Posterior cingulate gyrus (tissue), 11 donors: ENCODE measurements around the gene DCXR.
A peak's percentile ranks its signal among the peaks of the same experiment; 100 is the strongest.

Experiments used
- DNase-seq, 10 donors: peaks; one replicate each; pipeline versions ENCODE4 v3.0.0 to v3.0.0-alpha.2; 2020 to 2021; ENCODE audit warnings: mixed read lengths in 3 of 10
- intact Hi-C: fragments of 100-400 bp; cut with DNase I; formaldehyde crosslinking; loops from one replicate; pipeline ENCODE4 v1.15.1; 2023

Gene DCXR

DNA sequence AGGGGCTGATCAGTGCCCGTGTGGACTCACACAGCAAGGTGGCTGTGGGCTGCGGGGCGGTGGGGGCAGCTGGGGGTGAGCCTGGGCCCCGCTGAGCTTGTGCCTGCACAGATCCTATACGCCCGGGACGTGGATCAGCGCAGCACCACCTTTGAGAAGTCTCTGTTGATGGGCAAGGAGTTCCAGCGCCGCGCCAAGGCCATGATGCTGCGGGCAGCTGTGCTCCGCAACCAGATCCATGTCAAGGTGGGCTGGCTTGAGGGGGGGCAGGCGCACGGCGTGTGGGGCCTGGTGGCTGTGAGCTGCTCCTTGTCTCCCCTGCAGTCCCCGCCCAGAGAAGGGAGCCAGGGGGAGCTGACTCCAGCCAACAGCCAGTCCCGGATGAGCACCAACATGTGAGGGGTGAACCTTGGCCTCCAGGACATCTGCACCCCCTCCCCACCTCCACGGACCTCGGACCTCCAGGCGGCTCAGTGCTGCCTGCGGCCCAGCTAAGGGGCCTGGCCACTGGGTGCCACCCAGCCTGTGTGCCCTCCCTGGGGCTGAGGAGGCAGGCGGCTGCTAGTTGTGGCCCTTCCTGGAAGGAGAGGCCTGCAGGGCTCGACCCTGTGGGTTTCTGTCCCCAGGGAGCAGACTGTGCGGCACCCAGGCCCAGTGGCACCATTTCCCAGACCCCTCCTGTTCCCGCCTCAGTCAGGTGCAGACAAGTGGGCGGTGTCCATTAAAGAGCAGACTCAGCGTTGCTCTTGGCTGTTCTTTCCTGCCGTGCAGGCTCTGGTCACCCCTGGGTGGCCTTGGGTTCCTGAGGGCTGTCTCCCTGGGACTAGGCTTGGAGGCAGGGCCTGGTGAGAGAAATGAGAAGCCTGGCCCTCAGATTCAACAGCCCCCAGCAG, 19.5 kb upstream of the DCXR start:
- peak in 1 of 10 donors; percentile 84 for DNase-seq
- intact Hi-C loops, result loop anchor here (5.0 kb wide), 1 partner anchor 40 kb away; the partner anchor contains the start of gene FASN

DNA sequence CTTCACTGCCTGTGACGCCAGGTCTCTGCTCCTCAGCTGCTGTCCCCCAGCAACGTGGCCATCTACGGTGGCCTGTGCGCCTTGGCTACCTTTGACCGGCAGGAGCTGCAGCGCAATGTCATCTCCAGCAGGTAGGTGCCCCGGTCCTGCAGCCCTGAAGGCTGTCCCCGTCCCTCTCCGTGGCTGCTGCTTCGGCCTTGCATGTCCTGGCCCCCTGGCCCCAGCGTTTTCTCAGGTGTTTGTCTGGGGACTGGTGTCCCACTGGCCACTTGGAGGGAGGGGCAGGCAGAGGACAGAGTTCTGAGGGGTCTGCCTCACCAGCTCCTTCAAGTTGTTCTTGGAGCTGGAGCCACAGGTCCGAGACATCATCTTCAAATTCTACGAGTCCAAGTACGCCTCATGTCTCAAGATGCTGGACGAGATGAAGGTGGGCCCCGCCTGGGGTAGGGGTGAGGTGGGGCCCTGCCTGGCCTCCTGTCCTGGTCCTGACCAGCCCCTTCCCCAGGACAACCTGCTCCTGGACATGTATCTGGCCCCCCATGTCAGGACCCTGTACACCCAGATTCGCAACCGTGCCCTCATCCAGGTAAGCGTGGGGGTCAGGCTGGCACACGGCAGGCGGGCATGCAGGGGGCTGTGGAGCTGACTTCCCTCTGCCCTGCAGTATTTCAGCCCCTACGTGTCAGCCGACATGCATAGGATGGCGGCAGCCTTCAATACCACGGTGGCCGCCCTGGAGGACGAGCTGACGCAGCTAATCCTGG, 18.6 kb upstream of the DCXR start:
- intact Hi-C loops, result loop anchor here (5.0 kb wide), 1 partner anchor 41 kb away; the partner anchor contains the start of gene FASN
- no peak for DNase-seq

DNA sequence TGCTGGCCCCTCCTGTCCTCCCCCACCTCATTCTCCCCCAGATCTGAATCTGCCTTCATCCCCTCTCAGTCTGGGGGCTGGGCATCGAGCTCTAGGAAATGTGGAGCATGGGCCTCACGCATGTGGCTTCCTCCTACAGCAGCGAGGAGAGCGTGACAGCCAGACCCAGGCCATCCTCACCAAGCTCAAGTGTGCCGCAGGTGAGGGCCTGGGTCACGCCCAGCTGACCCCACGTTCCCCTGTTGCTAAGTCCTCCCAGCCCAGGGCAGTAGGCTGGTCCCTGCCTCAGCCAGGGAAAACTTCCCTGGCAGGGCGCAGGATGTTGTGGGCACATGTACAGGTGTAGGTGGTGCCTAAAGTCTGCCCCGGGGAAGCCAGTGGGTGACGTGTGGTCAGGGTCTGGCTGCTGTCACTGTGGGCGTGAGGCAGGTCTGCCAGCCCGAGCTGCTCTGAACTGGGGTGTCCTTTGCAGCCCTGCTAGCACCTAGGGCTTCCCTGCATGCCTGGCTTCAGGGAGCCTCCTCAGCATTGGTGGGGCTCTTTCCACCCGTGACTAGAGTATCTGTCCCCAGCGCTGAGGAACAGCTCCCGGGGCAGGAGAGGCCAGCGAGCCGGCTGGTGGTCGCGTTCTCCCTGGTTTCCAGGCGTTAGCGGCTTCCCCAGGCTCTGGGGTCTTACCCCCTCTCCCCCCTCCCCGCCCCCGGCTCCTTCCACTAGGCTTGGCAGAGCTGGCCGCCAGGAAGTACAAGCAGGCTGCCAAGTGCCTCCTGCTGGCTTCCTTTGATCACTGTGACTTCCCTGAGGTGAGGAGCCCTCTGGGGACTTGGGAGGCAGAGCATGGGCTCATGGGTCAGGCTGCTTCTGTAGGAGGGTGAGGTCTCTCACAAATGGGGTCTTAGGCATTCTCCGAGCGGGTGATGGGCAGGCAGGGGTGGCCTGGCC, 17.8 kb upstream of the DCXR start:
- peak in 1 of 10 donors; percentile 40 for DNase-seq
- intact Hi-C loops, result loop anchor here (5.0 kb wide), 1 partner anchor 42 kb away; the partner anchor contains the start of gene FASN

DNA sequence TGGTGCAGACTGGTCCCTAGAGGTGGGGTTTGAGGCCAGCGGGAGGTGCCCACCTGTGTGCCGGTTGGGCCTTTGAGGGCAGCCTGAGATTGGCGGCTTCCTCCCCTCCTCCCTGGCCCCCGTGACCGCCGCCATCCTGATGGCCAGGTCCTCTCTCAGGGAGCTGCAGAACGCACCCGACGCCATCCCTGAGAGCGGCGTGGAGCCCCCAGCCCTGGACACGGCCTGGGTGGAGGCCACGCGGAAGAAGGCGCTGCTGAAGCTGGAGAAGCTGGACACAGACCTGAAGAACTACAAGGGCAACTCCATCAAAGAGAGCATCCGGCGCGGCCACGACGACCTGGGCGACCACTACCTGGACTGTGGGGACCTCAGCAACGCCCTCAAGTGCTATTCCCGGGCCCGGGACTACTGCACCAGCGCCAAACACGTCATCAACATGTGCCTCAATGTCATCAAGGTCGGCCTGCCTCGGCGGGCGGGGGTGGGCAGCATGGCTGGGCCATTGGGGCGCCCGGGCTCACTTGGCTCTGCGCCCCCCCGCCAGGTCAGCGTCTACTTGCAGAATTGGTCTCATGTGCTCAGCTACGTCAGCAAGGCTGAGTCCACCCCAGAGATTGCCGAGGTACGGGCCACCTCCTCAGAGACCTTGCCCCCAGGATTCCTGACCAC, 17.0 kb upstream of the DCXR start:
- DNase-seq, result peak in 1 of 10 donors; percentile 80
- intact Hi-C loops, result loop anchor here (5.0 kb wide), 1 partner anchor 43 kb away; the partner anchor contains the start of gene FASN

DNA sequence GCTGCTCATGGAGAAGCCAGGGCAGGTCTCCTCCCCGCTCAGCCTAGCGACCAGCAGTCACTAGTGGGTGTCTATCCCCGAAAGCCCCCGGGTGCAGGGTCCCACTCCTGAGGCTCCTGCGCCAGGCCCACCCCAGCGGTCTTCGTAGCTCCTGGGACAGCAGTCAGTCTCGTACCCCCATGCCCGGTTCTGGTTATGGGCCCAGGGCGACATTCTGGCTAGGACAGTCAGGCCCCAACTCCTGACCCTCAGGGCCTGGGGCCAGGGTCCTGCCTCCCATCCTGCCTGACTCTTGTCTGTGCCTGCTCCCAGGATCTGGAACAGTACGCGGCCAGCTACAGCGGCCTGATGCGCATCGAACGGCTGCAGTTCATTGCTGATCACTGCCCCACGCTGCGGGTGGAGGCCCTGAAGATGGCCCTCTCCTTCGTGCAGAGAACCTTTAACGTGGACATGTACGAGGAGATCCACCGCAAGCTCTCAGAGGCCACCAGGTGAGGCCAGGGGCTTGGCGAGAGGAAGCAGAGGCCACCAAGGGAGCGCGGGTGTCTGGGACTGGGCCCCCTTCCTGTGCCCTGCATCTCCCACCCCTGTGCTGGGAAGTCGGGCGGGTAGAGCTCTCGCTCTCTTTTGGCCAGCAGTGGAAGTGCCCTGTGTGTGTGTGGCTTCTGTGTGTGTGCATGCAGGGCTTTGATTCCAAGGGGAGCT, 16.2 kb upstream of the DCXR start:
- intact Hi-C loops, result no loop called here
- DNase-seq, result peak in 2 of 10 donors; percentile 65 to 83

DNA sequence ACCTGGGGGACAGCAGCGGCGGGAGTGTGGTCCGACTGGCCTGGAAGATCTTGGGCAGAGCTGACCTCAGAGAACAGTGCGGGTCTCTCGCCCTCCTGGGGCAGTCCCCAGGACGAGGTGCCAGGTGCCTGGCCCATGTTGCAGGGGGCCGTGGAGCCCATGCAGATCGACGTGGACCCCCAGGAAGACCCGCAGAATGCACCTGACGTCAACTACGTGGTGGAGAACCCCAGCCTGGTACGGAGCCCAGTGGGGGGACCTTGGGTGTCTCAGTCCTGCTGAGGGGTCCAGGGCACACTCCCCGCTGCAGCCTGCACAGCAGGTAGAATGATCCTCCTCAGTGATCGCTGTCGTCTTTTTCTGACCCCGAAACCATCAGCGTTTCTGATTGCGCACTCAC, 15.6 kb upstream of the DCXR start:
- intact Hi-C loops, result no loop called here
- DNase-seq, result no peak

DNA sequence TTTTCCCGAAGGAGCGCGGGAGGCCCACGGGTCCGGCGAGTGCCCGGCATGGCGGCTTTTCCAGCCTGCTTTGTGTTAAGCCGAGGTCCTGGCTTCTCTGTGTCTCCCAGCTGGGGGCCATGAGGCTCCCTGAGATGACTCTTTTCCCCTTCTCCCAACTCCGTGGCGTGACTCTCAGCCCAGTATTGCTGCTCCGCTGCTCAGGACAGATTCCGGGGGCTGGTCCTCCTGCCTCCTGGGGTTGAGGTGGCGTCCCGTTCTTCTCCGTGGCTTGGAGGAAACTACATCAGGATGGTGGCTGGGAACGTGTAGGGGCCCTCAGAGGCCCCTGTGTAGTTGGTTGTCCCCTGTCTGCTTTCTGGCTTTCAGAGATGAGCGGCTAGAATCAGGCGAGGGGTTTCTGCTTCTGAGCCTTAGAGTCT, 15.2 kb upstream of the DCXR start:
- DNase-seq, result peak in 1 of 10 donors; percentile 72

DNA sequence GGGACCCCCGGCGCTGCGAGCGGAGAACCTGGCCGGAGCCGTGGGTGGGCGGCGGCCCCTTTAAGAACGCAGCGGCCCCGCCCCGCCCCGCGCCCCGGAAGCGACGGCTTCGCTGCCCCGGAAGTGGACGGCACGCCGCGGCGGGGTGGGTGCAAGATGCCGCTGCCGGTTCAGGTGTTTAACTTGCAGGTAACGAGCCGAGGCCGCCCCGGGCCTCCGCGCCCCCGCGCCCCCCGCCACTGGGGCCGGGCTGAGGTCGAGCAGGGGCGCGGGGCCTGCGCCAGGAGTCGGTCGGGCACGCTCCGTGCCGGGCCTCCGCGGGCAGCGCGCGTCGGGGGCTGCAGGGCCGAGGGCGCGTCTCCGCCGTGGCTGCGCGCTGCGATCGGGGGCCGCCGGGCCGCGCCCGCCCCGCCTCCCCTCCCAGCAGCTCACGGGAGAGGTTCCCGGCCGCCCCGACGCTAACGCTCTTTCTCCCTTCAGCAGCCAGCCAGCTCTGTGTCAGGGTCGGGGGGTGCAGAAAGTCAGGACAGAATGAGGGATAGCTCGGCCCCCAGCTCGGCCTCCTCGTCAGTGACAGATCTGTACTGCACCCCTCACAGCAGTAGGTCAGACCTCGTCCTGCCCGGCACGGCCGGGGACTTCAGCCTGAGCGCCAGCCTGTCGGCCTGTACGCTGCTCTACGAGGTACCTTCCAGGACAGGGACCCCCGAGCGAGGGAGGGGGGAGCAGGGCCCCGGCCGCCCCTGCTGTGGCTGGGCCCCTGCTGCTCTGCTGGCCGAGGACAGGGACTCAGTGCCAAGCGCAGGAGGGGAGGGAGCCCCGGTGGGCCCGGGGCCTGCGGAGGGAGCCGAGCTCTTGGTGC, 14.5 kb upstream of the DCXR start, which contains the start of the genes GPS1 and RFNG:
Gene GPS1, plus strand, starts transcription at position 123 of the 862 bp plus-strand sequence. Its CDS starts 34 bp downstream, at position 157.
Gene RFNG, minus strand, starts transcription at position 36 of the 862 bp plus-strand sequence. CDS start 45 bp downstream, outside the sequence.
- peak; percentile 74 to 98 (median 84) for DNase-seq
- intact Hi-C loops, result loop anchor here (1.0 kb wide), 1 partner anchor 13 kb away; the partner anchor contains the start of gene DUS1L

More for the DNA sequence above, 15.2 kb upstream of the DCXR start:
- intact Hi-C loops, result loop anchor here (1.0 kb wide), 1 partner anchor 13 kb away; the partner anchor contains the start of gene DUS1L

DNA sequence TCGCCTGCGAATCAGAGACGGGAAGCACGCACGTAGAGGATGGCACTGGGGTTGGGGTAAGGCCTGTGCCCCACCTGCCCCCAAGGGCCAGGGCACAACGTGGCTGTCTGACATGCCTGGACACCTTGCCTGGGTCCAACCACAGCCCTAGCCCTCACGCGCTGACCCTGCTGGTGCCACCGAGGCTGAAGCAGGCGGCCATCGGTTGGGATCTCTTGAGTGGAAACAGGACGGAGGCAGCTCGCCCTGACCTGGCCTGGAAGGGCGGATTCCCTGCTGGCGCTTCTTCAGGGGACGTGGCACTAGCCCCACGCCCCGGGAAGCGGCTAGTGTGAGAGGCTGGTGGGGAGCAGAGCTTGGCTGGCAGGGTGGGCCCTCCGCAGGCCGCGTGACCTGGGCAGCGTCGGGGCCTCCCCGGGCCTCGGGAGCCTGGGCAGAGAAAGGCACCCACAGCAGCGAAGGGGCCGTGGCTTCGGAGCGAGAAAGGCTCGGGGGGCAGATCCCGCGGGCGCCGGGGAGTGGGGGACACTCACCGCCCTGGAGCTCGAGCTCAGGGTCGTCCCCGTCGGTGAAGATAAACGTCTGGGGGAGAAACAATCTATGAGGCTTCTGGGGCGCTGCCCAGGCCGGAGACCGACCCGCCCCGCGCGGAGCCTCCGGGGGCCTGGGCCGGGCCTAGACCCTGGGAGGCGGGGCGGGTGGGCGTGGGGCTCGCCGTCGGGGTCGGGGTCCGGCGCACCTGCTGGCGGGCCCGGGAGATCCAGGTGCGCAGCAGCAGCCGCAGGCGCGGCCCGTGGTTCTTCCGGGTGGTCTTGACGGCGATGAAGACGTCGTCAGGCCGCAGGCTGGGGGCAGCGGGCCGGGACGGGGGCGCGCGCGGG, 13.5 kb upstream of the DCXR start:
- DNase-seq, result peak in 2 of 10 donors; percentile 72 to 84

DNA sequence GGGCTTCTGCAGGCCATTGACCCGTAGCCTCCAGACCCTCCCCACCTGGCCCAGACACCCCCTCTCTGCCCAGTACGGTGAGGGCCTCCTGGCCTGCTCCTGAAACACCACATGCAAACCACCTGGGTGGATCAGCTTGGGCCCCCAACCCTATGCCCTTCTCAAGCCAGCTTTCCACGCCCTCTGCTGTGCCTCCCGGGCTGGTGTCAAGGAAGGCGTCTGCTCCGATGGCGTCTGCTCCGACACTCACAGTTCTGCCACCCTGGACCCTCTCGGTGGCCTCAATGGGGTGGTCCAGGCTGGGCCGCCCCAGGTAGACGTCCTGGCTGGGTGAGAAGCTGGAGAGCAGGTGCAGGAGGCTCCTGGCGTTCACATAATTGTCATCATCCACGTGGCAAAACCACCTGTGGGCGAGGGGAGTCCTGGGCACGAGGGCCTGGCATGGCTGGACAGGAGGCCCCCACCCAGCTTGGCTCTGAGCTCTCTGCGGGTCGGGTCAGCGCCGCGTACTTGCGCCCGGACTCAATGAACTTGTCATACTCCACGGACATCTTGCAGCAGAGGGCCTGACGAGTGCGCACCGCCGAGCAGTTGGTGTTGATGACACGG, 12.8 kb upstream of the DCXR start:
- DNase-seq, result peak in 2 of 10 donors; percentile 4 to 65
- intact Hi-C loops, result no loop called here

More for the DNA sequence above, 13.5 kb upstream of the DCXR start:
- intact Hi-C loops, result no loop called here

DNA sequence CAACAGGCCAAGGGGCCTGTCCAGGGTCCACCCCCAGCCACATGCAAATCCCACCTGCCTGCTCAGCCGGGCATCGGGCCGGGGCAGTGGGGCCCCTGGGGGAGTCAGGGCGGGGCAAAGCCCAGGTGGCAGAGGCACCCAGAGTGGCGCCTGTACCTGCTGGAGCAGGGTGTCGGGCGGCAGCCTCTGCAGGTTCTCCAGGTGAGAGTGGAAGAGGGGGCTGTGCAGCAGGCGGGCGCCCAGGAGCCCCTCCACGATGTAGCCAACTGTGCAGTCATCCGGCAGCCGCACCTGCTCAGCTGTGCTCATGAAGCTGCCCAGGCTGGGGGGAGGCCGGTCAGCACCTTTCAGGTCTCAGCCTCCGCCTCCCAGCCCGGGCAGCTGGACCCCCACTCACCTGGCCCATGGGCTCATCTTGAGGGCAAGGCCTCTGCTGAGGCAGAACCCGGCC, 12.0 kb upstream of the DCXR start:
- DNase-seq, result peak in 2 of 10 donors; percentile 5 to 86

DNA sequence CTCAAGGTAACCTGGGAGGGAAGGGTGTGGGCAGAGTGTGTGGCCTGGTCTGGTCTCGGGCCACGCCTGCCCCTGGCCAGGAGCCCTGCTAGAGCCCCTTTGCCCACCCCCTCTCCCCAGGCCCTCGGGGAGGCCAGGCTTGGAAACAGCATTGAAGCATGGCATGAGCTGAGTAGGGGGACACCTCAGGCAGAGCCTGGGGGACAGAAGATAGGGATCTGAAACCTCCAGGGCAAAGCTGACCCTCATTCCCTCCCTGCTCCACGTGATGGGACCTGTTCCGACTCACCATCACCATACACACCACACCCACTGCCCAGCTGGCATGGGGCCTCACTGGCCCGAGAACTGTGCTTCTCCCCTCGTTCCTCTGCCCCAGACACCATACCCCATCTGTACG, 11.6 kb upstream of the DCXR start:
- DNase-seq, result peak in 1 of 10 donors; percentile 0
- intact Hi-C loops, result no loop called here

More for the DNA sequence above, 12.0 kb upstream of the DCXR start:
- intact Hi-C loops, result no loop called here

DNA sequence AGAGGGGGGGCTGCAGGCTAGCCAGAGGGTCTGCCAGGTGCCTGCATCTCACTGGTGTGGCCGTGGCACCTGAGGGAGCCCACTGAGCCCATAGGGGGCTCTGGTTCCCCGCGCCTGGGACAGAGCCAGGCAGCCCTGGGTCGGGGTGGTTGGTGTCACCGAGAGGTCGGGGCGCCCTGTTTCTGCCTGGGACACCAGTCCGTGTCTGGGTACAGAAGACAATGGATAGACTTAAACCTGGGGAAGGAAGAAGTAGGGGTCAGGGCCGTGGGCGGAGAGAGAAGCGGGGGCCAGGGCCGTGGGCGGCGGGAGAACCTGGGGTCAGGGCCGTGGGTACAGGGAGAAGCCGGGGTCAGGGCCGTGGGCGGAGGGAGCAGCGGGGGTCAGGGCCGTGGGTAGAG, 11.1 kb upstream of the DCXR start:
- DNase-seq, result no peak
- intact Hi-C loops, result no loop called here

DNA sequence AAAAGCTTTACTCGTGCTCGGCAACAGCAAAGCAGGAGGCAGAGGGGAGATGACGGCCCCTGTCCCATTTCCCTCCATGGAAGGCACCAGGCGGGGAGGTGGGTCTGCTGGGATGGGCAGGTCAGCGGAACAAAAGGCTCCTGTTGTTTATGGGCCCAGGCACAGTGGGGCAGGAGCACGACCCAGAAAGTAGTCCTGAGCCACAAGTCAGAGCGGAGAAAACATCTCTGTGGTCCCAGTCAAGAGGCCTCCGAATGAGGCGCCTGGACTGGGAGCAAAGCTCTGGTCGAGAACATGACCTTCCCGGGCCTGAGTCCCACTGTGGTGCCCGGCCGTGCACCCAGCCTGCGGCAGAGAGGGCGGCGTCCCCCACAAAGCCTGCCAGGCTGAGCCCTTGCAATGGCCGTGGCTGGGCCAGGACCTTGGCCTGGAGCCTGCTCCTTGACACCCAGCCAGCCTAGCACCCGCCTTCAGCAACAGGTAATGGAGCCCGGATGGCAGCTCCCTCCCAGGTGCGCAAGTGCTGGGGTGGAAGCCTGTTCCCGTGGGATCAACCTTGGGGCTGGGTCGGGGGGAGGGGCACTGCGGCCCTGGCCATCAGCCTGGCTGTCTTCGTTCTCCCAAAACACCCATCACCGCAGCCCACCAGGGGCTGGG, 10.5 kb upstream of the DCXR start:
- intact Hi-C loops, result no loop called here
- DNase-seq, result no peak

DNA sequence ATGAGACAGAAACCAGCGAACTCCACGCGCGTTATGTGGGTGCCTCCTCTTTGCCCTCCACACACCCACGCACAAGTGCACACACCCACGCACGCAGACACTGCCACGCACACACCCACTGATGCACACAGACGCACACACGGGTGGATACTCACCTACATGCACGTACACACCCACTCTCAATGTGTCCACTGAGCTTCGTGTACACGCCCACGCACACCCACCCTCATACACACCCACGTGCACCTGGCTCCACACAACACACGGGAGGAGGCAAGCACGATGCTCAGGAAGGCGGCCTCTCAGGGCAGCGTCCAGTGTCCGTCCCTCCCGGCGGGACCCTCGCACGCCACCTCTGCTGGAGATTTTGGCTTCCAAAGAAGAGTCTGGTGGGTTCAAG, 9.9 kb upstream of the DCXR start:
- DNase-seq, result no peak
- intact Hi-C loops, result no loop called here
